Gastroesophageal sphincter (tissue), 4 donors: ENCODE measurements around the gene SMURF2. TPM values are rescaled to one million over a fixed set of nuclear protein-coding genes. Genes with fewer than 3 reads are reported as not detected.

Experiments
- ATAC-seq: fragments of 150-250 bp; one replicate; pipeline ENCODE4 v1.9.1; 2016; ENCODE audit warnings: mild to moderate bottlenecking, moderate library complexity
- H3K27ac ChIP-seq, 4 donors: fragments of 200-600 bp; sonication (generic) in 3 of 4; 1 replicate in 3 of 4; 2 replicates in 1 of 4; pipeline ENCODE4 v1.5.1; 2016 to 2019
- H3K27me3 ChIP-seq: fragments of 200-600 bp; sonication (generic); one replicate; pipeline ENCODE4 v1.5.1; 2019
- H3K36me3 ChIP-seq, 2 donors: fragments of 200-600 bp; sonication (generic); one replicate each; pipeline ENCODE4 v1.5.1; 2019; ENCODE audit warnings: control low read depth in 1 of 2
- H3K4me1 ChIP-seq, 3 donors: fragments of 200-600 bp; sonication (generic); 1 replicate in 2 of 3; 2 replicates in 1 of 3; pipeline ENCODE4 v1.5.1; 2016 to 2019; ENCODE audit warnings: control low read depth in 2 of 3
- H3K4me3 ChIP-seq, 2 donors: fragments of 200-600 bp; sonication (generic); one replicate each; pipeline ENCODE4 v1.5.1; 2019; ENCODE audit warnings: mild to moderate bottlenecking in 1 of 2, moderate library complexity in 1 of 2
- H3K9me3 ChIP-seq, 3 donors: fragments of 200-600 bp; sonication (generic); one replicate each; pipeline ENCODE4 v1.5.1; 2017 to 2019; ENCODE audit warnings: control low read depth in 2 of 3
- CTCF ChIP-seq, 4 experiments: fragments of 200-600 bp in 2 of 4; fragments of 450-650 bp in 2 of 4; sonication (generic) in 1 of 4; IDR thresholded peaks; one replicate each; pipeline ENCODE4 v1.5.1; 2017 to 2019; ENCODE audit warnings: antibody characterized with exemption in 4 of 4, mild to moderate bottlenecking in 2 of 4, moderate library complexity in 2 of 4
- EP300 ChIP-seq: sonication (generic); formaldehyde crosslinking; IDR thresholded peaks from one replicate; pipeline ENCODE4 v1.6.1; 2017; ENCODE audit warnings: antibody characterized with exemption, mild to moderate bottlenecking
- POLR2A ChIP-seq, 2 donors: fragments of 450-650 bp; IDR thresholded peaks; one replicate each; pipeline ENCODE4 v1.6.1; 2017; ENCODE audit warnings: antibody characterized with exemption in 2 of 2, mild to moderate bottlenecking in 2 of 2, moderate library complexity in 1 of 2
- POLR2AphosphoS5 ChIP-seq: sonication (generic); formaldehyde crosslinking; IDR thresholded peaks from one replicate; pipeline ENCODE4 v1.6.1; 2017; ENCODE audit warnings: antibody characterized with exemption
- WGBS, 2 donors: methylation state at CpG; one replicate each; pipeline ENCODE4 v1.1.5; 2018; ENCODE audit warnings: low coverage in 1 of 2; 5-methylcytosine and 5-hydroxymethylcytosine counted together
- total RNA-seq, 4 donors: library from RNA; depleted of rRNA; stranded (reverse); fragments of >200 nt; gene quantifications; one replicate each; pipeline ENCODE4 v1.1.0, GENCODE V29; 2016

Gene SMURF2
- total RNA-seq, 4 donors from 2014 or later: 35.0 to 60.8 (median 37.9) TPM

- peaks cover 0 to 13% (median 0%) of the 10 kb centered on the region in 3 donors for H3K4me1 ChIP-seq
- no peak overlapping the region for H3K4me3 ChIP-seq
- no peak for ATAC-seq
- TF ChIP-seq CTCF (IDR thresholded peaks at IDR 0.05) (no peak), EP300 (no peak), POLR2AphosphoS5 (no peak), POLR2A (IDR thresholded peaks at IDR 0.05) (no peak)
- peak overlapping the region in 3 of 4 donors; percentile 1 to 25 (median 7) for H3K27ac ChIP-seq
- 84 to 91% methylated on average over 4 to 5 of the region's 5 CpGs for WGBS, 2 donors
- no peaks in the 10 kb centered on the region for H3K9me3 ChIP-seq
- peaks cover 16 to 100% of the 10 kb centered on the region in 2 donors for H3K36me3 ChIP-seq
- no peaks in the 10 kb centered on the region for H3K27me3 ChIP-seq
Observed at GRCh38 chr17:64532409-64532808, 129.7 kb downstream of the SMURF2 start.

- H3K4me1 ChIP-seq: peaks cover 0 to 13% (median 0%) of the 10 kb centered on the region in 3 donors
- H3K36me3 ChIP-seq: peaks cover 17 to 100% of the 10 kb centered on the region in 2 donors
- no peak for ATAC-seq
- H3K9me3 ChIP-seq: no peaks in the 10 kb centered on the region
- no peaks in the 10 kb centered on the region for H3K27me3 ChIP-seq
- peak overlapping the region in 3 of 4 donors; percentile 1 to 25 (median 7) for H3K27ac ChIP-seq
- no peak overlapping the region for H3K4me3 ChIP-seq
- WGBS, 2 donors: 62 to 66% methylated on average over 4 to 5 of the region's 5 CpGs
- TF ChIP-seq EP300 (no peak), CTCF (IDR thresholded peaks at IDR 0.05) (no peak), POLR2AphosphoS5 (no peak), POLR2A (IDR thresholded peaks at IDR 0.05) (no peak)
Observed at GRCh38 chr17:64531955-64532371, 130.1 kb downstream of the SMURF2 start.

GRCh38 chr17:64529221-64529620, 132.9 kb downstream of the SMURF2 start:
- no peak for ATAC-seq
- no peak overlapping the region for H3K27ac ChIP-seq
- no peak overlapping the region for H3K4me3 ChIP-seq
- H3K36me3 ChIP-seq: peaks cover 26 to 100% of the 10 kb centered on the region in 2 donors
- 91 to 93% methylated on average over 4 to 5 of the region's 5 CpGs for WGBS, 2 donors
- H3K9me3 ChIP-seq: no peaks in the 10 kb centered on the region
- TF ChIP-seq CTCF (IDR thresholded peaks at IDR 0.05): no peak
- TF ChIP-seq EP300: no peak
- H3K4me1 ChIP-seq: peaks cover 0 to 13% (median 0%) of the 10 kb centered on the region in 3 donors
- H3K27me3 ChIP-seq: no peaks in the 10 kb centered on the region

GRCh38 chr17:64527914-64528313, 134.2 kb downstream of the SMURF2 start:
- Histone ChIP-seq H3K4me3 (no peak overlapping the region), H3K4me1 (peaks cover 0 to 13% (median 0%) of the 10 kb centered on the region in 3 donors), H3K36me3 (peaks cover 26 to 100% of the 10 kb centered on the region in 2 donors), H3K27ac (no peak overlapping the region), H3K9me3 (no peaks in the 10 kb centered on the region), H3K27me3 (no peaks in the 10 kb centered on the region)
- no peak for TF ChIP-seq POLR2AphosphoS5
- no peak for TF ChIP-seq POLR2A (IDR thresholded peaks at IDR 0.05)
- no peak for ATAC-seq
- WGBS, 2 donors: 77 to 100% methylated on average over 2 of the region's 2 CpGs

GRCh38 chr17:64520359-64520758, 141.7 kb downstream of the SMURF2 start:
- H3K9me3 ChIP-seq: no peaks in the 10 kb centered on the region

More at GRCh38 chr17:64520359-64520758, 141.7 kb downstream of the SMURF2 start:
- TF ChIP-seq EP300: no peak
- no peak for TF ChIP-seq CTCF (IDR thresholded peaks at IDR 0.05)
- no peak for TF ChIP-seq POLR2AphosphoS5
- TF ChIP-seq POLR2A (IDR thresholded peaks at IDR 0.05): no peak
- H3K36me3 ChIP-seq: peaks cover 2 to 100% of the 10 kb centered on the region in 2 donors
- H3K4me3 ChIP-seq: no peak overlapping the region
- no peaks in the 10 kb centered on the region for H3K27me3 ChIP-seq
- H3K27ac ChIP-seq: no peak overlapping the region
- no peak for ATAC-seq
- WGBS, 2 donors: 100% methylated on average over 1 to 5 of the region's 6 CpGs
- H3K4me1 ChIP-seq: no peaks in the 10 kb centered on the region
